ENCODE results near the gene METAP1D. TPM values are rescaled to one million over a fixed set of nuclear protein-coding genes. Genes with fewer than 3 reads are reported as not detected.

METAP1D gene
- total RNA-seq, 1 experiment from 2014 or later = 9.5 TPM

DNA sequence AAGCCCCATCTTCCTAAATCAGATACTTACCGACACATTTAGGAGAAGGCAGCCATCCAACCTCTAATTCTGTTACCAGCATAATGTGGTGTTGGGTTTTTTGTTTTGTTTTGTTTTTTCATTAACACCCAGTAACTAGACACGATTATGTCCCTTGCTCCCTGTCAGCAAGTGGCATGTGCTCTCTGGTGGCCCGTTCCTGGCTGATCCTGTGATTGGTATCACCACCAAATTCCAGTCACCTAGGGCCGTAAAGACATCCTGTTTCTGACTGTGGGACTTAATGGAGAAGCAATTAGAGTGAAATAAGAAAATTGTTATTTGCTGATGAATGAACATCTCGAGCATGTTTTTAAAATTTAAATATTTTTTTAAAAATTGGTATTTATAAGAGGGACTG lies 79.7 kb downstream of the METAP1D start:
- DNase-seq (ENCODE audit: low read depth) = no peak

DNA sequence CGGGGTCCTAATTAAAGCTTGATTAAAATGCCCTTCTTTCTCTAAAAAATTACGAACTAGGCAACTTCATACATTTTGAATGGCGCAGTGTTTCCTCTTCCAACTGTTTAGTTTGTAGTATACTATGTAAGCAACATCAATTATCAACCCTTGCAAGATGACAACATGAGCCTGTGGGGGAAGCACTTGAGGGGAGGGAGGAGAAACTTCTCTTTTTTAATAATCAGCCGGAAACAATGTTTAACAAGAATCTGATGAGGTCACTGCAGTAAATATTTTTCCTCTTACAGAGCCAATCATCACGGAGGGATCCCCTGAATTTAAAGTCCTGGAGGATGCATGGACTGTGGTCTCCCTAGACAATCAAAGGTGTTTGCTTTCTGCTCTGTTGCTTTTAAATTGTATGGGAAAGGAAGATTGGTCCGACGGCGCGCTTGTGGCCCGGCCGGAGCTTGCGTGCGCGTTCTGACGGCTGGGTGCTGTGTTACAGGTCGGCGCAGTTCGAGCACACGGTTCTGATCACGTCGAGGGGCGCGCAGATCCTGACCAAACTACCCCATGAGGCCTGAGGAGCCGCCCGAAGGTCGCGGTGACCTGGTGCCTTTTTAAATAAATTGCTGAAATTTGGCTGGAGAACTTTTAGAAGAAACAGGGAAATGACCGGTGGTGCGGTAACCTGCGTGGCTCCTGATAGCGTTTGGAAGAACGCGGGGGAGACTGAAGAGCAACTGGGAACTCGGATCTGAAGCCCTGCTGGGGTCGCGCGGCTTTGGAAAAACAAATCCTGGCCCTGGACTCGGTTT lies 80.3 kb downstream of the METAP1D start:
- no peak for DNase-seq (ENCODE audit: low read depth)

DNA sequence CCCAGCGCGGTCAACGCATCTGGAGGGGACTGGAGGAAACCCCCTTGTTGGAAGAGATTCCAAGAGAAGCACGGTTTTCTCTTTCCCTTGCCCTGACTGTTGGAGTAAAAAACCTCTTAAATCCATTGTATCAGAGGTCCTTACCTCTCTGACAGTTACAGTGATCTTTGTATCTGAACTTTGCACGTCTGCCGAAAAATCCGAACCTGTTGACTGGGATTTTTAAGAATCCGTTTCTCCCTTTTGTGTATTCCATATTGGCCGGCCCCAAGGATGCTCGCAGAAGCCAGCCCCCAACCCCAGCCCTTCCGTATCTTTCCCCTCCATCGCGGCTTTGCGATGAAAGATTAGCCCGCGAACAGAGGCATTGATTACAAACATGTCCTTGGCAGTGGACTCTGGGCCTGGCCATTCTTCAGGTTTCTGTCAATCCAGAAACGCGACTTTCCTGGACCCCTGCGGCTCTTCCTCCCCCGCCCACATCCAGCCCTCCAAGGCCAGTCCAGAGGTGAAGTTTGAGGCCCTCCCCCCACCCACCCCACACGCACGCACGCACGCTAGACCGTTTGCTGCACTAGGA lies 81.0 kb downstream of the METAP1D start:
- DNase-seq (ENCODE audit: low read depth) = no peak

DNA sequence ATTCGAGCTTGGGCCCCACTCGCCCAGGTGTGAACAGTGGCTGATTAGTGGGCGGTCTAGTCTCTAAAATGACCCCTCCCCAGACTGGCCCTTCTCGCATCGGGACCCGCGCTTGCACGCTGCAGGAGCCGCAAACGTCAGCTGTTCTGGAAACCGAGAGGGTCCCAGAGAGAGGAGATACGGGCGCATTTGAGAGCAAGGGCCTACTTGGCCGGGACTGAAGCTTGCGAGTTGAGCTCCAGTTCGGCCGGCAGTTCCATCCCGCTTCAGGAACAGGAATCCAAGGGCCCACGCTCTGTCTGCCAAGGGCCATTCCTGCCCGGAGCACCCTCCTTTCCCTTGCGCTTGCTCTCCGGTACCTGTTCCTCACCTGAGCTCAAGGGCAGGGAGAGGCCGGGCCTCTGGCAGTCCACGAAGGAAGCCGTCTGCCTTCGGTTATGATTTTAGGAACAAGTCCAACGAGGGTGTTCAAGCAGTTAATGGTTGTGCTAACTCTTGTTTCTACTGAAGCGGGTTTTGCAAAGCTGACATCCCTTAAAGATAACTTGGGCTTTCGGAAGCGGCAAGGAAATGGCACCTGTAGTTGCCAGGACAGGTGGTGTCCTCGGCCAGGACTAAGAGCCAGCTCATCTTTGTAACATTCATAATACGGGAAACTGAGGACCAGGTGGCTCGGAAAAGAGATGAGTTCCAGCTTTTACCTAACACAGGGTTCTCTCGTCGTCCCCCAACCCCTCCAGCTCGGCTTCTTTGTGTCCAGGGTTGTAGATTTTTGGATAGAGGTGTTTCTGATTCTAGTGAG lies 81.7 kb downstream of the METAP1D start:
- no peak for DNase-seq (ENCODE audit: low read depth)

DNA sequence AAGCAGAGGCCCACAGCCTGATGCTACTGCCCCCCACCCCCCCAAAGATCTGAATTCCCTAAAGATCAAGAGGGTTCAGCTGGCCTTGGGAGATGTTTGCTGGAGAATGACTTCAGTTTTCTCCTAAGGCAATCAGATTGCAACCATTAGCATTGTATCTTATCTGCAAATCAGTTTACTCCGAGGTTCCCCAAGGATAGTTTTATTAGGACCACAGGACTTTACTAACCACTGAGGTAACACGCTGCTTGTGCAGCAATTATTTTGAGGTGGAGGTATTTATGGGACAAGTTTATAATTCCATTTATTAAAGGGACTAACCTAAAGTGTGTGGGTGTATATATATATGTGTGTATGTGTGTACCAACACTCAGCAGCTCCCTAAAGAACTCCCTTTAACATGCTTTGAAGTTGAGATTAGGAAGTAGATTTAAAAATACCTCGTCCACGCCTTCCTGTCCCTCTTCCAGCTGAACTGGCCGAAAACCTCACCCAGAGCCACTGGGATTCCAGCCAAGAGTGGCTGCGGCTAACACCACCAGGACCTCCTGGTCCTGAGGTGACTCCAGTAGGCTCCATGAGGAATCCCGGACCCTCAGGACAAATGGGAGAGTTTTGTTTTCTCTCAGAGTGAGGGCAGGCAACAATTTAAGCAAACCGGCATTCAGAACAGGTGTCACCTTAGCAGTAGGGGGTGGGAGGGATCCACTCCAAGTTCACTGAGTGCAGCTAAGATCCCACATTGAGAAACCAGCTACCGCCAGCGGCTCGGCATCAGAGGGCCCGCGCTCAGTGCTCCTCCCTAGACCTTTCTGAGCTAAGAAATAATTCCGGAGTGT lies 82.6 kb downstream of the METAP1D start:
- DNase-seq (ENCODE audit: low read depth) = no peak

DNA sequence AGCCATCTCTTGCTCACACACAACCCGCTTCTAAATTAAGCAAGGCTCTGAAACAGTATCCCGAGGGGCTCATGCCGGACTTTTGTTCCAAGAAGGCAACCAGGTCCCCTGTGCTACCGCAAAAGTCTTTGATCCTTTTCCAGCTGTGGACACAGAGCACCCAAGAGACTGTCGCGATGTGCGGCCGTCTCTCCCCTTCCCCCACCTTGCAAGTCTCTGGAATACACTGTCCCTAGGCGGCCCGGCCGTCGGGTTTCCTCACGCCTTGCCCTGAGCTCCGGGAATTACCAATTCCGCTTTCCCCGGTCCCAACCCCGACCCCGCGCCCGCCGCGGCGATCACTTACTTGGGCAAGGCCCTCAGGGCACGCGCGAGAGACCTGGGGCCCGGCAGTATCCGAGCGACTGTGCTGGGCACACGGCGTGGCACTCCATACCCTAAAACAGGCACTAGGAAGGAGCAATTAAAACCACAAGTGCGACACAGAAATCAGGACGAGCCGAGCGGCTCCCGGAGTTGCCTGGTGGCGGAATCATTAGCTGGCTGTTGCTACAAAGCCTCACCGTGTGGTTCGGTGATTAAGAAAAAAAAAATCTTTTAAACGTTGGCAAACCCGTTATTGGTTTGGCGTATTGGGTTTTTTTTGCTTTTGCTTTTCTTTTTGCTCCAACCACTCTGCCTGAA lies 83.3 kb downstream of the METAP1D start:
- no peak for DNase-seq (ENCODE audit: low read depth)

DNA sequence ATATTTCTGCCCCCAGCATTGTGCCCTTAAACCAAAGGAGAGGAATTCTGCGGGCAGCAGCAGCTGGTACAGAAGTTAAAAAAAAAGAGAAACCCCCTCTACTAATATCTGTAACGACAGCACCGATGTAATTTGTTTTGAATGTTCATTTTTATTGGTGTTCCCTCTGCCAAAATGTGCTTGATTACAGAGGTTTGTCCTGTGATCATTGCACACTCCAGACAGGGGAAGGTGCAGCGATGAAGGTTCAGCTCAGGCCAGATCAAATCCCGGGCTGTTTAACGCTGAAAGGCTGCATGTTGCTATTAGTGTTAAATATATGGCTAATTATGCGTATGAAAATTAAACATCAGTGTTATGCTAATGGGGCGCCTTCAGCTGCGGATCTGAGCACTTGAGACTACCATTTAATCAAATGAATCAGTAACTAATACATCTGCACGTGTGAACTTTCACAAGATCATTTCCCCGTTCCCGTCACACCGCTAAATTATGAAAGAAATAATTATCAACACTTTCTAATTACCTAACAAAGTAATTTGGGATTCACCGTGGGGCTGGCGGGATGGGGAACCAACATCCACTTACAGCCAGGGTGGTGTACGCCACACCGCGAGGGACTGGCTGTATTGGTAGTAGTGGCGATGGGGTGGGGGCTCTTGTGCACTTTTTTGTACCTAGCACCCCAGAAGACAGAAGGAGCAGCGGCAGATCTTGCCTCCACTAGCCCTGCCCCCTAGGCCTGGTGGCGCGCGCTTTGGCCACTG lies 84.1 kb downstream of the METAP1D start:
- no peak for DNase-seq (ENCODE audit: low read depth)

DNA sequence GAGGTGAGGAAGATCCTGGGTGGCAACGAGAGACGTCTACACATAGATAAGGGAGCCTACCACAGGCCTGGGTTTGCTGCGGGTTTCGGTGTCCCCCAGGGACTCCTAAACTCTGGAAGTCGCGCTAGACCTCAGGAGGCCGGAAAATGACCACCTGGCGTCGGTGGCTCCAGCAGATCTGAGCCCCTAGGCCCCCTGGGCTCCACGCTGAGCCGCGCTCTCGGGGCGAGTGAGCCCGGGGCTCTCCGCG lies 84.6 kb downstream of the METAP1D start:
- no peak for DNase-seq (ENCODE audit: low read depth)

DNA sequence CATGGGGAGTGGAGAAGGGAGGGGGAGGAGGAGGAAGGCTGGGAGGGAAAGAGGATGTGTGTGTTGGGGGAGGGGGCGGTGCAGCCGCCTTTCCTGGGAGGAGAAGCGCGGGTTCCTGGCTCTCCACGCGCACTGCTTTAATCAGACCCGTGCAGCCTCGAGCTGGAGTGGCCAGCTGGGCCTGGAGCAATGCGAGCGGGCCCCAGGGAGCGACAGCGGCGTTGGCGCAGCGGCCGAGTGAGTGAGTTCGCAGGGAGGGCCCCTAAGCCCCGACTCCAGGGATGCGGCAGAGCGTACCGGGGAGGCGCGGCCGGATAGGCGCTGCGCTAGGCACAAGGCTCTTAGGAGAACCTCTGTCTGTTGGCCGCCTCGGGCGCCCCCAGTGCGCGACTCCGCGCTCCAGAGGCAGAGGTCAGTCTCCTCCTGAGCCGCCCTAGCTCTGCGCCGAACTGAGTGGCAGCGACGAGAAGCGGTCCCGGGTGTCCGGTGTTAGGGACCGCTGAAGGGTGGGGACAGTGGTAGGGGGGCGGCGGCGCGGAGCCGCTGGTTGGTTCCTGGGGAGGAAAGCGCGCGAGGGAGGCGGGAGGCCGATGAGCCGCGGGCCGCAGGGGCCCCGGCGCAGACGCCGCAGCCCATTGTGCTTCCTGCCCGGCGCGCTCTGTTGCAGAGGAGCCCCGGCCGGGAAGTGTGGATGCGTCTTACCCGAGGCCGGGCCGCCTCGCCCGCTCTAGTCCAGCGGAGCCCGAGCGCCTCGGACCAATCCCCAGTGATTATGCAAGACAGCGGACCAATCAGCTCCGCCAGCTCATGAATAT lies 85.1 kb downstream of the METAP1D start:
- peak; percentile 95 for DNase-seq (ENCODE audit: low read depth)

DNA sequence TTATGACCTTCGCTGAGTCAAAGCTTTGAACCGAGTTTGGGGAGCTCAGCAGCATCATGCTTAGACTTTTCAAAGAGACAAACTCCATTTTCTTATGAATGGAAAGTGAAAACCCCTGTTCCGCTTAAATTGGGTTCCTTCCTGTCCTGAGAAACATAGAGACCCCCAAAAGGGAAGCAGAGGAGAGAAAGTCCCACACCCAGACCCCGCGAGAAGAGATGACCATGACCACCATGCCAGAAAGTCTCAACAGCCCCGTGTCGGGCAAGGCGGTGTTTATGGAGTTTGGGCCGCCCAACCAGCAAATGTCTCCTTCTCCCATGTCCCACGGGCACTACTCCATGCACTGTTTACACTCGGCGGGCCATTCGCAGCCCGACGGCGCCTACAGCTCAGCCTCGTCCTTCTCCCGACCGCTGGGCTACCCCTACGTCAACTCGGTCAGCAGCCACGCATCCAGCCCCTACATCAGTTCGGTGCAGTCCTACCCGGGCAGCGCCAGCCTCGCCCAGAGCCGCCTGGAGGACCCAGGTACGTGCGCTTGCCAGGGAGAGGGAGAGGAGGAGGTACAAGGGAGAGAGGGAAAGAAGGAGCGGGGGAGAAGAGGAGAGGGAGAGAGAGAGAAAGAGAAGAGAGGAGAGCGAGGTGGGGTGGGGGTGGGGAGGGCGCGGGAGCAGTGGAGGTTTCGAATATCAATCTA lies 85.9 kb downstream of the METAP1D start, which contains the start of gene DLX1:
DLX1 (plus strand) TSS at position 48 of the 700 bp plus-strand sequence; CDS start at position 219, 171 bp downstream.
- no peak for DNase-seq (ENCODE audit: low read depth)

DNA sequence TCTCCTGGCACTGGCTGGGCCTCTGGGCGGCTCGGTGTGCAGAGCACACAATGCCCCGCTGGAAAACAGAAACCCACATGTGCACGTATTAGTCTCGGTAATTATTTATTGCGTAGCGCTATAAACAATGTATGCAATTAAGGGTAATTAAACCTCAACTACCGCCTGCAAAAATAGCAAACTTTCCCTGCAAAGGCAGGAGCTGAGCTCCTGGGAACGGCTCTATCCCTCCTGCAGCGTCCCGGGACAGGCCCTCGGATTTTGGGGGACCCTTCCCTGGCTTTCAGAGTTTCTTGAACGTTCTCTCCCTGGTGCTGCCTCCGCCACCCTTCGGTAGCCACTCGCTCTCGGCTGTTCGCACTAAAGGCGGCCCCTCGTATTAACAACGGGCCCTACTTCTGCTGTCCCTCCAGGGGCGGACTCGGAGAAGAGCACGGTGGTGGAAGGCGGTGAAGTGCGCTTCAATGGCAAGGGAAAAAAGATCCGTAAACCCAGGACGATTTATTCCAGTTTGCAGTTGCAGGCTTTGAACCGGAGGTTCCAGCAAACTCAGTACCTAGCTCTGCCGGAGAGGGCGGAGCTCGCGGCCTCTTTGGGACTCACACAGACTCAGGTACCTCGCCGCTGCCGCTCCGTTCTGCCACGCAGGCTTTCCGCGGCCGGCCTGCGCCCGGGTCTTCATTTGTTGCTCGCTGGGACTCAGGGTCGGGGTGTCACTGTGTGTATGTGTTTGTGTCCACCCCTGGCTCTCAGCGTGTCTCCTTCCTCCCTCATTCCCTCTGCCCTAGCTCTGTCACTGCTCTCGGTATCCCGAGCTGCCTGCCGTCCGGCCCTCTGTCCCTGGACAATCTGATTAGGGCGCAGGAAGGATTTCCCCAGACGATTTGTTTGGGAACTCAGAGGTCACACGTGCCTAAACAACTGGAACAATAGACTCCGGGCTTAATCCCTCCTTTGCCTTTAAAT lies 86.8 kb downstream of the METAP1D start:
- no peak for DNase-seq (ENCODE audit: low read depth)

DNA sequence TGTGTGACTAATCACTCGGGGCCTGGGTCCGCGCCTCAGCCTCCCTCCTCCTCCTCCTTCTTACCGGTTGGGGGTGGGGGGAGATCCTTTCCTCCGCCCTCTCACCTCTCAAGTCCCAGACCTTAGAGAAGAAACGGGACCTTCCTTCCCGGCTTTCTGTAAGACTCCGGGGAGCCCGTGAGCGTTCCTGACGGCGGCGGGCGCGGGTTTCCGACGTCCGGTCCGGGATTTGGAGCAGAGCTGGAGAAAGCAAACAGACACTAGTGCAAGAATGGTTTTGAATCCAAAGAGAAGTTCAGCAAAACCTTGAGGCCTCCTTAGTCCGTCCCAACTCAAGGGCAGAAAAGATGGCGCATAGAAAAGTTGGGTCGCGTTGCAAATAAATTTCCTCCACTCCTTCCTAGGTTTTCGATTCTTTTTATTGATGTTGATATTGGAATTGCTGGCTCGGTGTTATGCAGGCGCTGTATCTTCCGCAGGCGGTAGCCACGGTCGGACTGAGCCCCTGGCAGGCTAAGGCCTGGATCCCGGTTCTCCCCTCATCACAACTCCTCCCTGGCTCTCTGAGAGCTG lies 87.5 kb downstream of the METAP1D start:
- no peak for DNase-seq (ENCODE audit: low read depth)

DNA sequence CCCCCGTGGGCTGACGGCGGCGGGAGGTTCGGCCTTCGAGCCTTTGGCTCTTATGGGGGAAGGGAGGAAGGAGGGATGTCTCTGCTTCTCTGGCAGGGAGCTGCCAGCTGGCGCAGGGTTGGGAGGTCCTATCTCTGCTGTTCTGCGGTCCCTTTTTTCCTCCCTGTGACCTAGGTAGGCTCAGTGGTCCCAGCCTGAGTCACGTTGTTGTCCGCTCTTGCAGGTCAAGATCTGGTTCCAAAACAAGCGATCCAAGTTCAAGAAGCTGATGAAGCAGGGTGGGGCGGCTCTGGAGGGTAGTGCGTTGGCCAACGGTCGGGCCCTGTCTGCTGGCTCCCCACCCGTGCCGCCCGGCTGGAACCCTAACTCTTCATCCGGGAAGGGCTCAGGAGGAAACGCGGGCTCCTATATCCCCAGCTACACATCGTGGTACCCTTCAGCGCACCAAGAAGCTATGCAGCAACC lies 88.1 kb downstream of the METAP1D start:
- no peak for DNase-seq (ENCODE audit: low read depth)

DNA sequence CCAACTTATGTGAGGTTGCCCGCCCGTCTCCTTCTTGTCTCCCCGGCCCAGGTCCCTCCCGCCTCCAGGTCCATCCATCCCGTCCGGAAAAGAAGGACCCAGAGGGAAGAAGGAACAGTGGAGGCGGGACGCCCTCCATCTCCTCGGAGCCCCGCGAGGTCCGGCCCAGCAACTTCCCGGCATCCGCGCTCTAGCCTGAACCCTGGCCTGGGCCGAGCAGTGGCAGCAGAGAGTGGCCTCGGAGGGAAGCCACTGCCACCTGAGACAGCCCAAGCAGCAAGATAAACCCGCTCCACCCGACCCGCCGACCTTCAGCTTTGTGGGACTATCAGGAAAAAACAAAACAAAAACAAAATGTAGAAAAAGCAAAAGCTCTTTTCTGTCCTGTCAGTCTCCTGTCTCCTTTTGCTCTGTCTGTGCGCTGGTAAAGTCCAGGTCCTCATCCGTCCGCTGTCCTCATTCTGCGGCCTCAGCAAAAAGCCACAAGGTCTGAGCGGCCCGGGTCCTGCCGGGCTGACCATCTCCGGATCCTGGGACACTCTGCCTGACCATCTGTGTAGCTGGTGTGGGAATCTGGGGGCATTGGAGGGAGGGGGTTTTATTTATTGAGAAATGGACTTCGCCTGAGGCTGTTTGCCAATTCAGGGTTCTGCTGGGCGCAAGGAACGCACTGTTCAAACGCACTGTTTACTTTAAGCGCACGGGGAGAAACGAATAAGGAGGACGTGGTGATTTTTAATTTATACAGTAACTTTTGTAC lies 88.7 kb downstream of the METAP1D start:
- DNase-seq (ENCODE audit: low read depth) = no peak

DNA sequence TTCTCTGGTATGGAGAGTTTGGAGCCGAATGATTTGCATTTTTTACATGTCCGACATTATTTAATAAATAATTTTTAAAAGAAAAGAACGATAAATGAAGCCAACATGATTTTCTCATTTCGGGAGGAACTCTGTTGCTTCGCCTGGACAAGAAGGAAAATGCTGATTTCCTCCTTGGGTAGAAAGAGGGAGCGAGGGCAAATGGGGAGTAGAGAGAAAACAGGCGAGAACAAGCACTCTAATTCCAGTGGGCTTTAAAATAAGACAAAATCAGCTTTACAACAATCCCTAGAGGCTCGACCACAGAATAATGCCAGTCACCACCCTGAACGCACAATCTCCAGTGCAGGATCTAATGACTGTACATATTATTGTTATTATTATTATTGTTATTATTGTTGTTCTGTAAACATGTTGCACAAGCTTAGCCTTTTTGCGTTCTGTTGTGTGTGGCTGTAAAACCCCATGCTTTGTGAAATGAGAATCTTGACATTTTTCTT lies 89.3 kb downstream of the METAP1D start:
- DNase-seq (ENCODE audit: low read depth) = no peak

DNA sequence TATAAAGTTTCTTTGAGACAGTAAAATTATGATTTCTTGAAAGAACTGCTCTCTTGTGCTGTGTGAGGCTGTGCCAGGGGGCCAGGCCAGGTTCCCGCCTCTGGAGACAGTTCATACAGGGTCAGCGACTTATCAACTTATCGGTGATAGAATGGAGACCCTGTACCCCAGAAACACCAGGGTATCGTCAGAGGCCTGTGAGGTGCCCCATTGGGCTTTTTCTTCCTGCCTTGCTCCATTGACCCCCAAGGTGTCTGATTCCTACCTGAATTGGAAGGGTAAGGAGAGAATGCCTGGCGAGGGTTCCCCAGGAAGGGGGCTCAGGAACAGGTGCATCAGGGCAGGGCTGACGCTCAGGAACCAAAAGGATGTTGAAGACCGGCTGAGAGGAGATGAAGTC lies 89.9 kb downstream of the METAP1D start:
- DNase-seq (ENCODE audit: low read depth) = no peak
